ENCODE results near the gene GSDME.
"Not testable (repeated sequence)": the region's sequence is repeated elsewhere in the genome, so short reads cannot be mapped to it uniquely, and the experiment has no call there.

Gene GSDME

GRCh38 chr7:24740871-24741270, 16.4 kb downstream of the GSDME start:
- DNase-seq, result no peak

GRCh38 chr7:24739306-24739705, 18.0 kb downstream of the GSDME start:
- DNase-seq, result no peak

- DNase-seq, result no peak
Observed at GRCh38 chr7:24738577-24738976, 18.7 kb downstream of the GSDME start.

GRCh38 chr7:24737281-24737680, 20.0 kb downstream of the GSDME start:
- DNase-seq, result no peak

- DNase-seq, result not testable (repeated sequence)
Observed at GRCh38 chr7:24735594-24735993, 21.7 kb downstream of the GSDME start.

- DNase-seq, result no peak
Observed at GRCh38 chr7:24734306-24734705, 23.0 kb downstream of the GSDME start.

GRCh38 chr7:24733414-24734060, 23.7 kb downstream of the GSDME start:
- no peak for DNase-seq

GRCh38 chr7:24732646-24733413, 24.4 kb downstream of the GSDME start:
- DNase-seq, result no peak

- no peak for DNase-seq
Observed at GRCh38 chr7:24731313-24731712, 26.0 kb downstream of the GSDME start.

- DNase-seq, result no peak
Observed at GRCh38 chr7:24730018-24730369, 27.3 kb downstream of the GSDME start.

GRCh38 chr7:24729365-24730017, 27.8 kb downstream of the GSDME start:
- DNase-seq, result no peak

GRCh38 chr7:24728503-24729364, 28.5 kb downstream of the GSDME start:
- DNase-seq, result no peak

GRCh38 chr7:24728121-24728500, 29.2 kb downstream of the GSDME start:
- DNase-seq, result no peak

- no peak for DNase-seq
Observed at GRCh38 chr7:24727154-24728120, 29.8 kb downstream of the GSDME start.

GRCh38 chr7:24725554-24726241, 31.6 kb downstream of the GSDME start:
- DNase-seq, result no peak

- no peak for DNase-seq
Observed at GRCh38 chr7:24724451-24725190, 32.6 kb downstream of the GSDME start.

- no peak for DNase-seq
Observed at GRCh38 chr7:24723178-24723530, 34.1 kb downstream of the GSDME start.

- no peak for DNase-seq
Observed at GRCh38 chr7:24722386-24723177, 34.7 kb downstream of the GSDME start.

GRCh38 chr7:24721481-24722001, 35.7 kb downstream of the GSDME start:
- no peak for DNase-seq

GRCh38 chr7:24720283-24720682, 37.0 kb downstream of the GSDME start:
- no peak for DNase-seq

Measured in amniotic stem cell (primary cell).